ENCODE data around the gene DENND6A.

Gene DENND6A

GRCh38 chr3:57575966-57576626 lies 116.8 kb downstream of the DENND6A start:
- no peak overlapping the region for H3K4me3 ChIP-seq (replicated peaks; ENCODE audit: low read depth, low read length)
- DNase-seq (ENCODE audit: extremely low read depth, low read depth), result no peak
- TF ChIP-seq CTCF (IDR thresholded peaks at IDR 0.05; ENCODE audit: low read depth, low read length, missing control alignments), result no peak

Data from HFF-Myc (cell line).